ENCODE data around the gene ART3.
"Not testable (repeated sequence)": the region's sequence is repeated elsewhere in the genome, so short reads cannot be mapped to it uniquely, and the experiment has no call there.

Gene ART3

GRCh38 chr4:76074468-76074867, at the start of gene ART3:
Gene ART3 (plus strand): TSS chr4:76074709. CDS start chr4:76075890, 1,181 bp downstream.
- no peak for TF ChIP-seq JUND (IDR thresholded peaks at IDR 0.05; ENCODE audit: low read depth)
- in situ Hi-C loops (cut with HindIII; ENCODE audit: low pct_unique_long_range_greater_than_20kb, low sequenced_read_pairs): no loop called here

GRCh38 chr4:76028350-76028765, 46.2 kb upstream of the ART3 start:
- no peak for TF ChIP-seq JUND (IDR thresholded peaks at IDR 0.05; ENCODE audit: low read depth)
- in situ Hi-C loops (cut with HindIII; ENCODE audit: low pct_unique_long_range_greater_than_20kb, low sequenced_read_pairs): no loop called here
- no peak for DNase-seq (ENCODE audit: low read depth in 1 of 2, low spot score in 1 of 2)

More at GRCh38 chr4:76074468-76074867, at the start of gene ART3:
- DNase-seq (ENCODE audit: low read depth in 1 of 2, low spot score in 1 of 2): no peak

GRCh38 chr4:76029300-76029699, 45.2 kb upstream of the ART3 start:
- TF ChIP-seq JUND (IDR thresholded peaks at IDR 0.05; ENCODE audit: low read depth): no peak
- in situ Hi-C loops (cut with HindIII; ENCODE audit: low pct_unique_long_range_greater_than_20kb, low sequenced_read_pairs): no loop called here
- no peak for DNase-seq (ENCODE audit: low read depth in 1 of 2, low spot score in 1 of 2)

- in situ Hi-C loops (cut with HindIII; ENCODE audit: low pct_unique_long_range_greater_than_20kb, low sequenced_read_pairs): no loop called here
- DNase-seq (ENCODE audit: low read depth in 1 of 2, low spot score in 1 of 2): no peak
- TF ChIP-seq JUND (IDR thresholded peaks at IDR 0.05; ENCODE audit: low read depth): no peak
These were observed 39.4 kb upstream of the ART3 start for GRCh38 chr4:76035141-76035540.

- in situ Hi-C loops (cut with HindIII; ENCODE audit: low pct_unique_long_range_greater_than_20kb, low sequenced_read_pairs): no loop called here
- no peak for TF ChIP-seq JUND (IDR thresholded peaks at IDR 0.05; ENCODE audit: low read depth)
- no peak for DNase-seq (ENCODE audit: low read depth in 1 of 2, low spot score in 1 of 2)
These were observed 38.6 kb upstream of the ART3 start, which contains the start of gene CXCL11 for GRCh38 chr4:76035799-76036380. Gene CXCL11 (minus strand): TSS chr4:76036070. CDS start chr4:76035987, 83 bp downstream.

- no peak for DNase-seq (ENCODE audit: low read depth in 1 of 2, low spot score in 1 of 2)
- TF ChIP-seq JUND (IDR thresholded peaks at IDR 0.05; ENCODE audit: low read depth): no peak
- in situ Hi-C loops (cut with HindIII; ENCODE audit: low pct_unique_long_range_greater_than_20kb, low sequenced_read_pairs): no loop called here
These were observed 37.7 kb upstream of the ART3 start for GRCh38 chr4:76036855-76037254.

GRCh38 chr4:76042241-76042998, 32.1 kb upstream of the ART3 start:
- in situ Hi-C loops (cut with HindIII; ENCODE audit: low pct_unique_long_range_greater_than_20kb, low sequenced_read_pairs); DNase-seq (ENCODE audit: low read depth in 1 of 2, low spot score in 1 of 2): not testable (repeated sequence)

- in situ Hi-C loops (cut with HindIII; ENCODE audit: low pct_unique_long_range_greater_than_20kb, low sequenced_read_pairs); DNase-seq (ENCODE audit: low read depth in 1 of 2, low spot score in 1 of 2): not testable (repeated sequence)
These were observed 31.2 kb upstream of the ART3 start for GRCh38 chr4:76043306-76043705.

- DNase-seq (ENCODE audit: low read depth in 1 of 2, low spot score in 1 of 2); in situ Hi-C loops (cut with HindIII; ENCODE audit: low pct_unique_long_range_greater_than_20kb, low sequenced_read_pairs): not testable (repeated sequence)
These were observed 29.8 kb upstream of the ART3 start for GRCh38 chr4:76044686-76045085.

- in situ Hi-C loops (cut with HindIII; ENCODE audit: low pct_unique_long_range_greater_than_20kb, low sequenced_read_pairs); DNase-seq (ENCODE audit: low read depth in 1 of 2, low spot score in 1 of 2): not testable (repeated sequence)
These were observed 24.6 kb upstream of the ART3 start for GRCh38 chr4:76049860-76050416.

GRCh38 chr4:76050560-76051050, 23.9 kb upstream of the ART3 start:
- DNase-seq (ENCODE audit: low read depth in 1 of 2, low spot score in 1 of 2); in situ Hi-C loops (cut with HindIII; ENCODE audit: low pct_unique_long_range_greater_than_20kb, low sequenced_read_pairs): not testable (repeated sequence)

- no peak for DNase-seq (ENCODE audit: low read depth in 1 of 2, low spot score in 1 of 2)
- no peak for TF ChIP-seq JUND (IDR thresholded peaks at IDR 0.05; ENCODE audit: low read depth)
- in situ Hi-C loops (cut with HindIII; ENCODE audit: low pct_unique_long_range_greater_than_20kb, low sequenced_read_pairs): no loop called here
These were observed 20.8 kb upstream of the ART3 start for GRCh38 chr4:76053730-76054129.

- in situ Hi-C loops (cut with HindIII; ENCODE audit: low pct_unique_long_range_greater_than_20kb, low sequenced_read_pairs): no loop called here
- no peak for TF ChIP-seq JUND (IDR thresholded peaks at IDR 0.05; ENCODE audit: low read depth)
- DNase-seq (ENCODE audit: low read depth in 1 of 2, low spot score in 1 of 2): no peak
These were observed 19.5 kb upstream of the ART3 start for GRCh38 chr4:76055016-76055415.
